ENCODE results near the gene SLC37A1. TPM values are rescaled to one million over a fixed set of nuclear protein-coding genes. Genes with fewer than 3 reads are reported as not detected.
A peak's percentile ranks its signal among the peaks of the same experiment; 100 is the strongest.

Gene SLC37A1
- total RNA-seq, 1 experiment from 2014 or later = 37.7 TPM

- H3K23ac ChIP-seq (ENCODE audit: insufficient read length, low read depth, low read length) = no peak overlapping the region
- H2AK5ac ChIP-seq (ENCODE audit: insufficient read length, low read length) = no peak overlapping the region
- no peak overlapping the region; the same call in 1 of the 2 replicates for H3K14ac ChIP-seq (ENCODE audit: insufficient read depth, low read length)
- peaks cover 7% of the 10 kb centered on the region for H3K27me3 Mint-ChIP-seq (ENCODE audit: low read depth)
- H3K9me3 Mint-ChIP-seq = no peaks in the 10 kb centered on the region; a peak in 1 of 5 replicates
- H2BK20ac ChIP-seq (ENCODE audit: low read depth, low read length, poor library complexity, severe bottlenecking) = no peak overlapping the region
- H4K8ac ChIP-seq (replicated peaks; ENCODE audit: insufficient read length, low read depth, low read length) = no peak overlapping the region
- H3K4me1 Mint-ChIP-seq = peaks cover 37 to 47% of the 10 kb centered on the region in 2 experiments
- peaks cover 10% of the 10 kb centered on the region for H3K23me2 ChIP-seq (ENCODE audit: insufficient read length, low read depth, low read length, poor library complexity, severe bottlenecking)
- no peak overlapping the region for H2AFZ ChIP-seq (ENCODE audit: low read length)
- peaks cover 0 to 25% (median 15%) of the 10 kb centered on the region in 3 experiments; a peak in 5 of 7 replicates for H3K36me3 Mint-ChIP-seq (ENCODE audit: insufficient read depth in 1 of 3, low read depth in 3 of 3)
- no peaks in the 10 kb centered on the region for H3K9me3 ChIP-seq (ENCODE audit: control insufficient read depth, low read depth, low read length)
- peak; percentile 81 for DNase-seq
- no peak overlapping the region for H2BK5ac ChIP-seq (ENCODE audit: insufficient read length, low read length)
- TF ChIP-seq CTCF (conservative IDR thresholded peaks at IDR 0.05) = no peak; the same call in 2 of the 3 replicates
- no peaks in the 10 kb centered on the region for H3K79me2 ChIP-seq (ENCODE audit: insufficient read depth, low read length)
- H2BK120ac ChIP-seq (ENCODE audit: low read depth, low read length, poor library complexity, severe bottlenecking) = no peak overlapping the region
- H2BK12ac ChIP-seq (ENCODE audit: insufficient read length, low read depth, low read length) = no peak overlapping the region
- H3K27me3 ChIP-seq (ENCODE audit: insufficient read depth, low read length) = no peaks in the 10 kb centered on the region
- no peak overlapping the region for H3T11ph ChIP-seq (ENCODE audit: low read length)
- no peak overlapping the region for H3K56ac ChIP-seq (ENCODE audit: insufficient read length, low read depth, low read length)
- peak overlapping the region; percentile 89 for H3K4me2 ChIP-seq (ENCODE audit: insufficient read depth, insufficient read length, low read length)
- no peaks in the 10 kb centered on the region for H4K20me1 ChIP-seq (ENCODE audit: control insufficient read depth, insufficient read depth, insufficient read length)
- H3K9ac ChIP-seq (ENCODE audit: extremely low read depth, insufficient read length, low read length) = no peak overlapping the region
- peak overlapping the region; percentile 50 for H3K18ac ChIP-seq (ENCODE audit: insufficient read length, low read depth, low read length)
- H3K4me1 ChIP-seq (ENCODE audit: insufficient read depth, low read length) = peaks cover 9% of the 10 kb centered on the region; the same call in 1 of the 2 replicates
- H4K5ac ChIP-seq (ENCODE audit: insufficient read length, low read depth, low read length) = no peak overlapping the region
- no peak overlapping the region; the same call in 1 of the 2 replicates for H2BK15ac ChIP-seq (ENCODE audit: low read depth, low read length)
- WGBS (ENCODE audit: extremely low coverage, insufficient read length, low lambda C conversion rate) = no CpG with 5 or more reads among the region's 77 CpGs
- H3K4me3 Mint-ChIP-seq = peak overlapping the region; percentile 68 to 85
- H3K27ac Mint-ChIP-seq = peak overlapping the region in 2 of 3 experiments; percentile 79 to 83; a peak in 4 of 7 replicates
- H4K91ac ChIP-seq (ENCODE audit: insufficient read length, low read depth, low read length) = no peak overlapping the region
- H3K27ac ChIP-seq (ENCODE audit: insufficient read length, low read depth, low read length) = no peak overlapping the region
- H3K79me1 ChIP-seq (ENCODE audit: insufficient read depth, low read depth, low read length, poor library complexity, severe bottlenecking) = no peaks in the 10 kb centered on the region
- H3K4ac ChIP-seq (ENCODE audit: low read depth, low read length) = no peak overlapping the region
Observed at GRCh38 chr21:42513985-42514882, 582 bp downstream of the SLC37A1 start.
